ENCODE measurements around the gene AGPS. TPM values are rescaled to one million over a fixed set of nuclear protein-coding genes. Genes with fewer than 3 reads are reported as not detected.

AGPS gene
- total and polyA plus RNA-seq, 10 of the 15 experiments (the other 5 are each of a cell fraction or from before 2014, with no cell fraction given), result 7.9 to 54.2 (median 38.7) TPM

DNA sequence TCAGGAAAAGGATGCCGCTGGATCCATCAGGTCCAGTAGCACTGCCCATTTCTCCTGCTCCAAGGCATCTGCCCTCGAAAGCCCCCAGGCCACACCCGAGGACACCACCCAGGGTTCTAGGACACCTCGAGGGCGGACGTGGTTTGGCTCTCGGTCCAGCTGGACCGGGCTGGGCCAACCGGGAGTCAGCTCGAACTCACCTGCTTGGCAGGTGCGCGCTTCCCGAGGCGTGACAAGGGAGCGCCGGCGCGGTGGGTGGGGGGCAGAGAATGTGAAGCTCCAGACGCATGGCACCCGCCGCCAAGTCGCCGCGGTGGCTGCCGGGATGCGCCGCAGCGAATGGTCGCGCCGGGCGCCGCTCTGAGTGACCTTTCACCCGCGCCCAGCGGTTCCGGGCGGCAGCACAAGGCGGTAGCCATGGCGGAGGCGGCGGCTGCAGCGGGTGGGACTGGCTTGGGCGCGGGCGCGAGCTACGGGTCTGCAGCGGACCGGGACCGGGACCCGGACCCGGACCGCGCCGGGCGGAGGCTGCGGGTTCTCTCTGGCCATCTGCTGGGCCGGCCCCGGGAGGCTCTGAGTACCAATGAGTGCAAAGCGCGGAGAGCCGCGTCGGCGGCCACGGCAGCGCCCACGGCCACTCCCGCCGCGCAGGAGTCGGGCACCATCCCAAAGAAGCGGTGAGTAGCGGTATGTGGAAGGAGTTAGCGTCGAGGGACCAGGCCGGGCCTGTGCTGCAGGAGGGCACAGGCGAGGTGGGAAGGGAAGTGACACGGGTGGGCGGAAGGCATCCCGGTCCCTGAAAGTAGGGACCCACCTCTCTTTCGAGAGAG lies at the start of gene AGPS (continued):
- TF ChIP-seq, protein P1, sequence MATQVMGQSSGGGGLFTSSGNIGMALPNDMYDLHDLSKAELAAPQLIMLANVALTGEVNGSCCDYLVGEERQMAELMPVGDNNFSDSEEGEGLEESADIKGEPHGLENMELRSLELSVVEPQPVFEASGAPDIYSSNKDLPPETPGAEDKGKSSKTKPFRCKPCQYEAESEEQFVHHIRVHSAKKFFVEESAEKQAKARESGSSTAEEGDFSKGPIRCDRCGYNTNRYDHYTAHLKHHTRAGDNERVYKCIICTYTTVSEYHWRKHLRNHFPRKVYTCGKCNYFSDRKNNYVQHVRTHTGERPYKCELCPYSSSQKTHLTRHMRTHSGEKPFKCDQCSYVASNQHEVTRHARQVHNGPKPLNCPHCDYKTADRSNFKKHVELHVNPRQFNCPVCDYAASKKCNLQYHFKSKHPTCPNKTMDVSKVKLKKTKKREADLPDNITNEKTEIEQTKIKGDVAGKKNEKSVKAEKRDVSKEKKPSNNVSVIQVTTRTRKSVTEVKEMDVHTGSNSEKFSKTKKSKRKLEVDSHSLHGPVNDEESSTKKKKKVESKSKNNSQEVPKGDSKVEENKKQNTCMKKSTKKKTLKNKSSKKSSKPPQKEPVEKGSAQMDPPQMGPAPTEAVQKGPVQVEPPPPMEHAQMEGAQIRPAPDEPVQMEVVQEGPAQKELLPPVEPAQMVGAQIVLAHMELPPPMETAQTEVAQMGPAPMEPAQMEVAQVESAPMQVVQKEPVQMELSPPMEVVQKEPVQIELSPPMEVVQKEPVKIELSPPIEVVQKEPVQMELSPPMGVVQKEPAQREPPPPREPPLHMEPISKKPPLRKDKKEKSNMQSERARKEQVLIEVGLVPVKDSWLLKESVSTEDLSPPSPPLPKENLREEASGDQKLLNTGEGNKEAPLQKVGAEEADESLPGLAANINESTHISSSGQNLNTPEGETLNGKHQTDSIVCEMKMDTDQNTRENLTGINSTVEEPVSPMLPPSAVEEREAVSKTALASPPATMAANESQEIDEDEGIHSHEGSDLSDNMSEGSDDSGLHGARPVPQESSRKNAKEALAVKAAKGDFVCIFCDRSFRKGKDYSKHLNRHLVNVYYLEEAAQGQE (IDR thresholded peaks at IDR 0.05; ENCODE audit: low read depth, low read length), result 0 out of 2 replicates have a peak, but pooled peaks have one; percentile 22
- TF ChIP-seq YY1 (IDR thresholded peaks at IDR 0.05; ENCODE audit: low read depth, low read length) (peak; percentile 93), RB1 (IDR thresholded peaks at IDR 0.05; ENCODE audit: borderline replicate concordance) (peak; percentile 50; the same call in 1 of the 2 replicates), ZNF622 (IDR thresholded peaks at IDR 0.05) (no peak), STAT1 (conservative IDR thresholded peaks at IDR 0.05) (no peak), ETV6 (conservative IDR thresholded peaks at IDR 0.05 in 1 of 2, IDR thresholded peaks at IDR 0.05 in 1 of 2; ENCODE audit: borderline replicate concordance in 1 of 2, low read depth in 1 of 2) (no peak; a peak in 1 of 4 replicates), BMI1 (IDR thresholded peaks at IDR 0.05; ENCODE audit: borderline replicate concordance) (no peak), BACH1 (IDR thresholded peaks at IDR 0.05; ENCODE audit: borderline replicate concordance) (peak; percentile 57; the same call in 1 of the 2 replicates), HDAC2 (IDR thresholded peaks at IDR 0.05) (no peak), SREBF1 (IDR thresholded peaks at IDR 0.05; ENCODE audit: low read length) (no peak), RAD21 (IDR thresholded peaks at IDR 0.05; ENCODE audit: insufficient read depth, low read depth, low read length) (no peak), SUZ12 (IDR thresholded peaks at IDR 0.05; ENCODE audit: unreplicated experiment) (no peak), GABPA (IDR thresholded peaks at IDR 0.05; ENCODE audit: low read depth) (no peak), ZSCAN29 (IDR thresholded peaks at IDR 0.05) (no peak), NFYA (IDR thresholded peaks at IDR 0.05; ENCODE audit: borderline replicate concordance, low read depth, low read length) (no peak), TCF3 (IDR thresholded peaks at IDR 0.05; ENCODE audit: borderline replicate concordance, insufficient read depth, low read depth, low read length) (no peak), RFX5 (IDR thresholded peaks at IDR 0.05; ENCODE audit: low read depth, low read length) (no peak), JUND (IDR thresholded peaks at IDR 0.05; ENCODE audit: low read depth, low read length) (no peak), IKZF2 (IDR thresholded peaks at IDR 0.05) (peak in 1 of 2 experiments; percentile 43; a peak in 2 of 4 replicates), ZNF207 (IDR thresholded peaks at IDR 0.05; ENCODE audit: borderline replicate concordance) (0 out of 2 replicates have a peak, but pooled peaks have one; percentile 31), SMAD1 (IDR thresholded peaks at IDR 0.05; ENCODE audit: low read depth, partially characterized antibody) (no peak), YBX1 (IDR thresholded peaks at IDR 0.05) (no peak), ZNF217 (IDR thresholded peaks at IDR 0.05) (no peak)
- TF ChIP-seq, protein P2, sequence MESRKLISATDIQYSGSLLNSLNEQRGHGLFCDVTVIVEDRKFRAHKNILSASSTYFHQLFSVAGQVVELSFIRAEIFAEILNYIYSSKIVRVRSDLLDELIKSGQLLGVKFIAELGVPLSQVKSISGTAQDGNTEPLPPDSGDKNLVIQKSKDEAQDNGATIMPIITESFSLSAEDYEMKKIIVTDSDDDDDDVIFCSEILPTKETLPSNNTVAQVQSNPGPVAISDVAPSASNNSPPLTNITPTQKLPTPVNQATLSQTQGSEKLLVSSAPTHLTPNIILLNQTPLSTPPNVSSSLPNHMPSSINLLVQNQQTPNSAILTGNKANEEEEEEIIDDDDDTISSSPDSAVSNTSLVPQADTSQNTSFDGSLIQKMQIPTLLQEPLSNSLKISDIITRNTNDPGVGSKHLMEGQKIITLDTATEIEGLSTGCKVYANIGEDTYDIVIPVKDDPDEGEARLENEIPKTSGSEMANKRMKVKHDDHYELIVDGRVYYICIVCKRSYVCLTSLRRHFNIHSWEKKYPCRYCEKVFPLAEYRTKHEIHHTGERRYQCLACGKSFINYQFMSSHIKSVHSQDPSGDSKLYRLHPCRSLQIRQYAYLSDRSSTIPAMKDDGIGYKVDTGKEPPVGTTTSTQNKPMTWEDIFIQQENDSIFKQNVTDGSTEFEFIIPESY (IDR thresholded peaks at IDR 0.05), result no peak
- TF ChIP-seq, protein P3, sequence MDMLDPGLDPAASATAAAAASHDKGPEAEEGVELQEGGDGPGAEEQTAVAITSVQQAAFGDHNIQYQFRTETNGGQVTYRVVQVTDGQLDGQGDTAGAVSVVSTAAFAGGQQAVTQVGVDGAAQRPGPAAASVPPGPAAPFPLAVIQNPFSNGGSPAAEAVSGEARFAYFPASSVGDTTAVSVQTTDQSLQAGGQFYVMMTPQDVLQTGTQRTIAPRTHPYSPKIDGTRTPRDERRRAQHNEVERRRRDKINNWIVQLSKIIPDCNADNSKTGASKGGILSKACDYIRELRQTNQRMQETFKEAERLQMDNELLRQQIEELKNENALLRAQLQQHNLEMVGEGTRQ (IDR thresholded peaks at IDR 0.05; ENCODE audit: borderline replicate concordance, low read depth, low read length), result no peak
